Measurements from ENCODE around the gene ORC4.
"Not testable (repeated sequence)": the region's sequence is repeated elsewhere in the genome, so short reads cannot be mapped to it uniquely, and the experiment has no call there.

The ORC4 gene

GRCh38 chr2:148021886-148022285 is 1.3 kb upstream of the ORC4 start:
- DNase-seq (ENCODE audit: low read depth), result no peak
- peak overlapping the region; percentile 92 for H3K4me3 ChIP-seq (ENCODE audit: low read depth, low read length)
- no peak for TF ChIP-seq CTCF (IDR thresholded peaks at IDR 0.05; ENCODE audit: insufficient read depth, low read depth, low read length, missing control alignments)

- peak; percentile 83 for DNase-seq (ENCODE audit: low read depth)
- TF ChIP-seq CTCF (IDR thresholded peaks at IDR 0.05; ENCODE audit: insufficient read depth, low read depth, low read length, missing control alignments), result no peak
- peak within 1 kb of the TSS; percentile 93 for H3K4me3 ChIP-seq (ENCODE audit: low read depth, low read length)
These were observed 723 bp upstream of the ORC4 start, which contains the start of gene MBD5 for GRCh38 chr2:148021059-148021861. TSS of gene MBD5 (plus strand) at chr2:148021091.

GRCh38 chr2:148014616-148015015 is 5.9 kb downstream of the ORC4 start:
- H3K4me3 ChIP-seq (ENCODE audit: low read depth, low read length), result no peak overlapping the region
- no peak for TF ChIP-seq CTCF (IDR thresholded peaks at IDR 0.05; ENCODE audit: insufficient read depth, low read depth, low read length, missing control alignments)
- DNase-seq (ENCODE audit: low read depth), result no peak

GRCh38 chr2:148013876-148014275 is 6.7 kb downstream of the ORC4 start:
- no peak for DNase-seq (ENCODE audit: low read depth)
- H3K4me3 ChIP-seq (ENCODE audit: low read depth, low read length), result no peak overlapping the region
- TF ChIP-seq CTCF (IDR thresholded peaks at IDR 0.05; ENCODE audit: insufficient read depth, low read depth, low read length, missing control alignments), result no peak

GRCh38 chr2:148008411-148008810 is 12.1 kb downstream of the ORC4 start:
- not testable (repeated sequence) for H3K4me3 ChIP-seq (ENCODE audit: low read depth, low read length); DNase-seq (ENCODE audit: low read depth)

- no peak for DNase-seq (ENCODE audit: low read depth)
- TF ChIP-seq CTCF (IDR thresholded peaks at IDR 0.05; ENCODE audit: insufficient read depth, low read depth, low read length, missing control alignments), result no peak
- H3K4me3 ChIP-seq (ENCODE audit: low read depth, low read length), result no peak overlapping the region
These were observed 13.2 kb downstream of the ORC4 start for GRCh38 chr2:148007219-148007900.

GRCh38 chr2:148006249-148007007 is 14.1 kb downstream of the ORC4 start:
- DNase-seq (ENCODE audit: low read depth), result no peak
- H3K4me3 ChIP-seq (ENCODE audit: low read depth, low read length), result no peak overlapping the region
- TF ChIP-seq CTCF (IDR thresholded peaks at IDR 0.05; ENCODE audit: insufficient read depth, low read depth, low read length, missing control alignments), result no peak

- not testable (repeated sequence) for DNase-seq (ENCODE audit: low read depth); H3K4me3 ChIP-seq (ENCODE audit: low read depth, low read length)
These were observed 18.1 kb downstream of the ORC4 start for GRCh38 chr2:148002420-148002819.

Measured in GM12865 (cell line).